Colonic mucosa (tissue), 4 donors: ENCODE measurements around the gene PROSER3. TPM values are rescaled to one million over a fixed set of nuclear protein-coding genes. Genes with fewer than 3 reads are reported as not detected.

Experiments used
- DNase-seq: peaks from one replicate; pipeline ENCODE4 v3.0.0-alpha.2; 2020
- H3K27ac ChIP-seq: fragments of 200-600 bp; one replicate; pipeline ENCODE4 v1.8.0; 2021
- H3K27me3 ChIP-seq: fragments of 200-600 bp; one replicate; pipeline ENCODE4 v1.8.0; 2021
- H3K36me3 ChIP-seq: fragments of 200-600 bp; one replicate; pipeline ENCODE4 v1.8.0; 2021
- H3K4me1 ChIP-seq: fragments of 200-600 bp; one replicate; pipeline ENCODE4 v1.8.0; 2021; ENCODE audit warnings: mild to moderate bottlenecking
- H3K4me3 ChIP-seq: fragments of 200-600 bp; one replicate; pipeline ENCODE4 v1.8.0; 2021
- H3K9ac ChIP-seq, 2 donors: one replicate each; pipeline ENCODE4 v1.7.0; 2013; ENCODE audit warnings: control low read depth in 2 of 2, low read depth in 2 of 2, low read length in 2 of 2
- H3K9me3 ChIP-seq: fragments of 200-600 bp; one replicate; pipeline ENCODE4 v1.8.0; 2021
- CTCF ChIP-seq: fragments of 200-600 bp; IDR thresholded peaks from one replicate; pipeline ENCODE4 v1.8.0; 2022; ENCODE audit warnings: antibody characterized with exemption, mild to moderate bottlenecking
- intact Hi-C: fragments of 100-400 bp; cut with DNase I; formaldehyde crosslinking; loops from one replicate; pipeline ENCODE4 v1.14.1; 2022
- total RNA-seq, 2 donors: library from RNA; stranded (reverse); fragmentation: NEBNext Ultra II Directional in 1 of 2; extraction: Animal tissue kit (Norgen Biotek cat#: 25700) in 1 of 2; gene quantifications; one replicate each; pipeline ENCODE4 v1.2.1, GENCODE V29; 2021
- donor health status: healthy.
- donor health status: DM: no; HTN: no; CAD: no.
- donor health status: DM: no; HTN: no; CAD: no.

PROSER3 gene
- total RNA-seq, 2 donors from 2014 or later = 17.1 to 26.9 TPM

GRCh38 chr19:35738021-35738886, 19.7 kb upstream of the PROSER3 start:
- Histone ChIP-seq H3K27ac (no peak overlapping the region), H3K36me3 (no peaks in the 10 kb centered on the region)

GRCh38 chr19:35738887-35739229, 19.1 kb upstream of the PROSER3 start:
- Histone ChIP-seq H3K36me3 (no peaks in the 10 kb centered on the region), H3K27me3 (no peaks in the 10 kb centered on the region), H3K9me3 (no peaks in the 10 kb centered on the region), H3K9ac (no peak overlapping the region), H3K4me1 (peaks cover 9% of the 10 kb centered on the region), H3K4me3 (no peak overlapping the region), H3K27ac (no peak overlapping the region)
- intact Hi-C loops = no loop called here
- DNase-seq = no peak
- TF ChIP-seq CTCF = no peak

More at GRCh38 chr19:35738021-35738886, 19.7 kb upstream of the PROSER3 start:
- no peak for DNase-seq
- Histone ChIP-seq H3K4me1 (peaks cover 9% of the 10 kb centered on the region), H3K27me3 (no peaks in the 10 kb centered on the region), H3K4me3 (no peak overlapping the region), H3K9ac (no peak overlapping the region), H3K9me3 (no peaks in the 10 kb centered on the region)
- intact Hi-C loops = no loop called here
- no peak for TF ChIP-seq CTCF

- intact Hi-C loops = loop anchor here (10.0 kb wide), 1 partner anchor 195 kb away; the partner anchor contains the start of gene LRFN3
- no peak for TF ChIP-seq CTCF
- Histone ChIP-seq H3K36me3 (no peaks in the 10 kb centered on the region), H3K4me3 (peak overlapping the region; percentile 66), H3K27ac (peak overlapping the region; percentile 90), H3K4me1 (peaks cover 9% of the 10 kb centered on the region), H3K9me3 (no peaks in the 10 kb centered on the region), H3K27me3 (no peaks in the 10 kb centered on the region), H3K9ac (peak overlapping the region in 1 of 2 donors; percentile 87)
- no peak for DNase-seq
These were observed 18.5 kb upstream of the PROSER3 start for GRCh38 chr19:35739275-35740107.

DNA sequence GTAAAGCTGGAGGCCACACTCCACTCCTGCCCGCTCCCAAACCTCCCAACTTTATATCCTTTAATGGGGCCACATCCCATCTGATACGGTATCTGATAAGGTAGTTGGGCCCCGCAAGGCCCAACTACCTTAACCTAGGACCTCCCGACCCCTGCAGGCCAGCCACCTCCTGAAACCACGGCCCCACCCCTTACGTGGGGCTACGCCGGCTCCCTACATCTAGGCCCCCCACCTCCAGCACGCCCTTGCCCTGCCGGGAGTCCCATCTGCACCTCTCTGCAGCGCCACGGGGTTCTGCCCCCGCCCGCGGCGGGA, 17.9 kb upstream of the PROSER3 start:
- no peak for DNase-seq
- TF ChIP-seq CTCF = no peak
- Histone ChIP-seq H3K4me3 (peak overlapping the region; percentile 66), H3K9ac (peak overlapping the region; percentile 76 to 87), H3K27ac (peak overlapping the region; percentile 90), H3K9me3 (no peaks in the 10 kb centered on the region), H3K4me1 (peaks cover 9% of the 10 kb centered on the region), H3K27me3 (no peaks in the 10 kb centered on the region), H3K36me3 (no peaks in the 10 kb centered on the region)
- intact Hi-C loops = loop anchor here (10.0 kb wide), 1 partner anchor 195 kb away; the partner anchor contains the start of gene LRFN3

DNA sequence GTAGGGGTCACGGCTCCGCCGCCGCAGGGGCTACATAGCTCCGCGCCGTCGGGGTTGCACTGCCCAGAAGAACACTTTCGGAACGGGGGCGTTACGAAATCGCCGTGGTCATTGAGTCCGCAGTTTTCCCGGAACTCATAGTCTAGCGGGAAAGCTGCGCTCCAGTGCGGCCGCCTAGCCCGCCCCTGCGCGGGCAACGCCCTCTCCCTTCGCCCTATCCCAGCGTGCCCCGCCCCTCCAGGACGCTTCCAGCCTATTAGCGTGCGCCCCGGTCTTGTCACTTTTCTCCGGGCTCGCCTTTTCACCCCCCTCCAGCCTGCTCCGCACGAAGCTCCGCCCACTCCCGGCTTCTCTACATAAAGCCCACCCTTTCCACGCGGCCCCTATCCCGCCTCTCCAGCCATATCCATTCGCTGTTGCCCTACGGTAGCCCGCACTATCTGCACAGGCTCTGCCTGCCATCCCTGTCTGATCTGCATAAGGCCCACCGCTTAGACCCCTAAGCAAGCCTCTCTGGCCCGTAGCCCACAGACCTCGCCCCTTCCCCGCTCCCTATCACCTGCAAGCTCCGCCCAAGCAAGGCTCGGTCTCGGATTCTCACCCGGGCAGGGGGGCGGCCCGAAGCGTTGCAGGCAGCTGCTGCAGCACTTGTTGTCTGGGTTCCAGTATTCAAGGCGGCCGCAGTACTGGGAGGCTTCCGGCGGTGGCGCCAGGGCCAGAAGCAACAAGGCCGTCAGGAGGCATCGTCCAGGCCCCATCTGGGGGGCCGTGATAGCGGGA, 17.4 kb upstream of the PROSER3 start:
- intact Hi-C loops = loop anchor here (10.0 kb wide), 1 partner anchor 194 kb away; the partner anchor contains the start of gene LRFN3

More for the DNA sequence above, 17.4 kb upstream of the PROSER3 start:
- Histone ChIP-seq H3K27ac (peak overlapping the region; percentile 90), H3K36me3 (no peaks in the 10 kb centered on the region), H3K4me1 (peaks cover 9% of the 10 kb centered on the region), H3K4me3 (peak overlapping the region; percentile 66), H3K9me3 (no peaks in the 10 kb centered on the region), H3K9ac (peak overlapping the region; percentile 76 to 87), H3K27me3 (no peaks in the 10 kb centered on the region)
- DNase-seq = peak; percentile 99
- TF ChIP-seq CTCF = no peak
